ENCODE measurements around the gene NR2C2AP.

DNA sequence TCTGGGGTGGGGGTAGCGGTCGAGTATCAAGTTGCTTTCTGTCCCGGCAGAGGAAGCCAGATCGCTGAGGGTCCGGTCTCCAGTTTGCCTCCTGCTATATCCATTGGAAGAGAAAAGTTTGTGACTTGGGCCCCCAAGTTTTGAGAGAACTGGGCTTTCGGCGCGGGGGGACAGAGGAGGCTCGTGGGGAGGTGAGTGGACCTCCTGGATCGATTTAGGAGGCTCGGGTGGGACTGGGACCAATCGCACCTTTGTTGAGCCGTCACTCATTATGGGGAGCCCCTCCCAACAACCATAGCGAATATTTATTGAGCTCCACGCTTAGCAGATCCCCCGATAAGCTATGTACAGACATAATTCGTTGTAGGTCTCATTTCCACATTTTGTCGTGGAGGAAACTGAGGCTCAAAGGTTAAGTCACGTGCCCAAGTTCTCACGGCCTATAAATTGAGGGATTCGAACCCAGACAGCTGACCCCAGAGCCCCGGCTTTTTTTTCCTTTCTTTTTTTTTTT, 10.2 kb downstream of the NR2C2AP start:
- TF ChIP-seq EZH2 (IDR thresholded peaks at IDR 0.05; ENCODE audit: insufficient read depth, poor library complexity, severe bottlenecking), result no peak
- no peak for TF ChIP-seq EZH2phosphoT487 (IDR thresholded peaks at IDR 0.05; ENCODE audit: insufficient read depth, low read depth)

All from GM23248 (cell line).